K562 (cell line): ENCODE results near the gene ZBTB25. TPM values are rescaled to one million over a fixed set of nuclear protein-coding genes. Genes with fewer than 3 reads are reported as not detected.

Source experiments
- ATAC-seq: fragments of 200-7000 bp; cut with Tn5 transposase; 3 replicates; pipeline ENCODE4 v1.9.1; 2020; ENCODE audit warnings: moderate library complexity
- BruUV-seq: library from RNA; stranded (reverse); fragments of 400-500 nt; replicated peaks from 2 replicates; lab custom pipeline; 2021; lab: Mats Ljungman, UMichigan
- CTCF ChIA-PET: fragments of 300-600 bp; formaldehyde crosslinking; extraction: SDS; loops from one replicate; lab custom pipeline; 2021; ENCODE audit warnings: low intra/inter-chr PET ratio; lab: Yijun Ruan, JAX
- POLR2A ChIA-PET: fragments of 300-600, 350-650 bp; sonication (Branson Sonifier 250); formaldehyde crosslinking; extraction: SDS; loops from one replicate; lab custom pipeline; 2021; ENCODE audit warnings: antibody characterized with exemption, inconsistent platforms; lab: Yijun Ruan, JAX
- DNase-seq, 4 experiments: peaks; one replicate each; pipeline versions ENCODE4 v3.0.0 to v3.0.0-alpha.2; 2011 to 2018; ENCODE audit warnings: low spot score in 3 of 4, mixed read lengths in 3 of 4; ENCODE audit errors: extremely low read depth in 1 of 4
- FAIRE-seq: peaks from 2 replicates; lab custom pipeline; 2011; peaks lifted over from hg19 to GRCh38; lab: Jason Lieb, UNC
- H2AFZ ChIP-seq: 2 replicates; pipeline ENCODE4 v1.6.0; 2011; ENCODE audit warnings: low read depth, low read length, control low read depth, inconsistent platforms
- H3K27ac ChIP-seq: fragments of 200-600 bp; 3 replicates; pipeline ENCODE4 v1.8.0; 2011; ENCODE audit warnings: low read depth, mild to moderate bottlenecking, control low read depth, inconsistent platforms, low read length, moderate library complexity, mixed read lengths; ENCODE audit errors: extremely low read depth
- H3K27me3 ChIP-seq, 2 experiments: fragments of 300-600 bp in 1 of 2; 2 replicates in 1 of 2; 3 replicates in 1 of 2; pipeline versions ENCODE4 v1.6.0 to v1.8.0; 2011; ENCODE audit warnings: inconsistent platforms in 2 of 2, low read length in 2 of 2, mild to moderate bottlenecking in 1 of 2, mixed read lengths in 1 of 2, moderate library complexity in 1 of 2; ENCODE audit not compliant: control insufficient read depth in 2 of 2, insufficient read depth in 2 of 2
- H3K36me3 ChIP-seq: fragments of 300-600 bp; 3 replicates; pipeline ENCODE4 v1.8.0; 2011; ENCODE audit warnings: mild to moderate bottlenecking, low read length, inconsistent platforms; ENCODE audit not compliant: control insufficient read depth, insufficient read depth
- H3K4me1 ChIP-seq, 2 experiments: fragments of 200-600 bp in 1 of 2; replicated peaks in 1 of 2; 2 replicates in 1 of 2; 3 replicates in 1 of 2; pipeline versions ENCODE4 v1.5.1 to v1.8.0; 2011; ENCODE audit warnings: inconsistent platforms in 2 of 2, low read length in 2 of 2, mild to moderate bottlenecking in 1 of 2, mixed read lengths in 1 of 2, moderate library complexity in 1 of 2; ENCODE audit not compliant: control insufficient read depth in 2 of 2, insufficient read depth in 2 of 2
- H3K4me2 ChIP-seq: 2 replicates; pipeline ENCODE4 v1.6.1; 2011; ENCODE audit warnings: low read length, control low read depth, inconsistent platforms, mixed read lengths; ENCODE audit not compliant: insufficient read depth
- H3K4me3 ChIP-seq: fragments of 200-600 bp; sonication (generic), shearing (Covaris generic); 2 replicates; pipeline ENCODE4 v1.5.1; 2016; ENCODE audit warnings: control low read depth, inconsistent platforms
- H3K79me2 ChIP-seq: fragments of 200-600 bp; 3 replicates; pipeline ENCODE4 v1.8.0; 2011; ENCODE audit warnings: low read length, inconsistent platforms; ENCODE audit not compliant: control insufficient read depth, insufficient read depth
- H3K9ac ChIP-seq, 2 experiments: 2 replicates each; pipeline versions ENCODE4 v1.6.0 to v1.6.1; 2011; ENCODE audit warnings: low read depth in 2 of 2, low read length in 2 of 2, control low read depth in 1 of 2, inconsistent platforms in 1 of 2, mild to moderate bottlenecking in 1 of 2, mixed read lengths in 1 of 2; ENCODE audit not compliant: insufficient read depth in 1 of 2
- H3K9me1 ChIP-seq: one replicate; pipeline ENCODE4 v1.6.0; 2011; ENCODE audit warnings: inconsistent platforms, mild to moderate bottlenecking, low read length, moderate library complexity; ENCODE audit not compliant: control insufficient read depth, insufficient read depth
- H3K9me3 ChIP-seq: replicated peaks from 2 replicates; pipeline ENCODE4 v1.5.1; 2011; ENCODE audit warnings: low read depth, low read length, inconsistent platforms; ENCODE audit not compliant: control insufficient read depth, insufficient read depth
- H4K20me1 ChIP-seq: replicated peaks from 2 replicates; pipeline ENCODE4 v1.6.1; 2011; ENCODE audit warnings: low read length, inconsistent platforms, mixed read lengths; ENCODE audit not compliant: control insufficient read depth, insufficient read depth
- BRCA1 ChIP-seq, 2 experiments: fragments of 450-650 bp in 1 of 2; sonication (generic) in 1 of 2; formaldehyde crosslinking in 1 of 2; IDR thresholded peaks; 2 replicates each; pipeline versions ENCODE4 v1.5.0 to v1.6.1; 2017 to 2020; ENCODE audit warnings: mild to moderate bottlenecking in 1 of 2, missing genetic modification reagents in 1 of 2
- CAMTA2 ChIP-seq: fragments of 250-450 bp; sonication (Bioruptor Pico); conservative IDR thresholded peaks from 2 replicates; pipeline ENCODE4 v1.5.1; 2022
- CHD4 ChIP-seq: fragments of 200-600 bp; sonication (generic); IDR thresholded peaks from 3 replicates; pipeline ENCODE4 v1.6.1; 2012; ENCODE audit warnings: low read depth, mild to moderate bottlenecking, mixed read lengths, low read length, inconsistent platforms; ENCODE audit not compliant: insufficient read depth, insufficient replicate concordance, poor library complexity, severe bottlenecking
- NBN ChIP-seq: fragments of 450-650 bp; IDR thresholded peaks from 2 replicates; pipeline ENCODE4 v1.6.1; 2016; ENCODE audit warnings: low read depth, mild to moderate bottlenecking
- TEAD1 ChIP-seq, 2 experiments: fragments of 450-650 bp in 1 of 2; sonication (generic) in 1 of 2; formaldehyde crosslinking; IDR thresholded peaks; 2 replicates each; pipeline versions ENCODE4 v1.4.0 to v1.8.0; 2020 to 2022; ENCODE audit warnings: mild to moderate bottlenecking in 2 of 2, missing genetic modification reagents in 1 of 2
- ZNF41 ChIP-seq: fragments of 250-450 bp; sonication (Bioruptor Pico); conservative IDR thresholded peaks from 2 replicates; pipeline ENCODE4 v1.4.0; 2020; ENCODE audit warnings: mild to moderate bottlenecking
- ZNF551 ChIP-seq: fragments of 250-450 bp; sonication (Bioruptor Pico); IDR thresholded peaks from 2 replicates; pipeline ENCODE4 v1.5.0; 2021; ENCODE audit warnings: mild to moderate bottlenecking, moderate library complexity
- WGBS: fragments of 100-300 bp; shearing (Covaris generic); methylation state at CpG from one replicate; pipeline ENCODE4 v1.1.6; 2016; ENCODE audit warnings: low coverage, mixed read lengths; ENCODE audit not compliant: insufficient coverage; ENCODE audit errors: missing lambda C conversion rate; 5-methylcytosine and 5-hydroxymethylcytosine counted together
- in situ Hi-C: fragments of 300-500 bp; cut with MboI; formaldehyde crosslinking; loops from 4 replicates; pipeline ENCODE4 v1.15.0; 2018; ENCODE audit warnings: inconsistent platforms, mixed read lengths
- intact Hi-C: fragments of 100-400 bp; cut with micrococcal nuclease; formaldehyde crosslinking; loops from 2 replicates; pipeline ENCODE4 v1.14.2; 2022
- polyA plus RNA-seq, 8 experiments: library from polyadenylated mRNA; depleted of rRNA in 4 of 8; stranded (reverse) in 5 of 8; unstranded in 3 of 8; fragments of >200 nt; fragmentation: Nextera tagmentation in 2 of 8; fragmentation: Illumina TruSeq in 1 of 8; extraction: Ambion mirVana in 2 of 8; extraction: Trizol in 1 of 8; gene quantifications; 2 replicates each; pipeline versions ENCODE4 v1.2.1 to v1.2.3, GENCODE V29; 2011 to 2014; ENCODE audit warnings: inconsistent platforms in 1 of 8, missing spikeins in 1 of 8
- total RNA-seq, 7 experiments: library from RNA; depleted of rRNA in 6 of 7; stranded (reverse); fragments of >200 nt in 6 of 7; fragmentation: Illumina TruSeq in 2 of 7; extraction: Trizol in 2 of 7; gene quantifications; 2 replicates each; pipeline versions ENCODE4 v1.2.1 to v1.2.3, GENCODE V29; 2011 to 2021; ENCODE audit warnings: low replicate concordance in 1 of 7

The ZBTB25 gene
- total and polyA plus RNA-seq, 9 of the 15 experiments (the other 6 are each of a cell fraction or from before 2014, with no cell fraction given): 0.61 to 3.9 (median 2.3) TPM

GRCh38 chr14:64450255-64450654, 53.4 kb downstream of the ZBTB25 start (continued):
- no peak for TF ChIP-seq CAMTA2

GRCh38 chr14:64447876-64448670, 55.6 kb downstream of the ZBTB25 start:
- Histone ChIP-seq H2AFZ (no peak overlapping the region), H3K4me2 (no peak overlapping the region), H3K27ac (no peak overlapping the region), H3K36me3 (peaks cover 71% of the 10 kb centered on the region), H3K9me1 (no peaks in the 10 kb centered on the region), H3K27me3 (no peaks in the 10 kb centered on the region), H3K9me3 (no peaks in the 10 kb centered on the region), H3K4me1 (no peaks in the 10 kb centered on the region), H3K9ac (no peak overlapping the region), H3K4me3 (no peak overlapping the region), H4K20me1 (no peaks in the 10 kb centered on the region)
- POLR2A ChIA-PET: interaction anchor here (0.9 to 2.1 kb wide), 4 partner anchors 12 to 19 kb away, joined by 3 to 4 read pairs (median 3); no protein-coding TSS in a partner anchor
- intact Hi-C loops: no loop called here
- BruUV-seq: no TSS peak
- CTCF ChIA-PET: no interaction called here
- DNase-seq (no peak), ATAC-seq (no peak), FAIRE-seq (no peak)
- 93% methylated on average over 3 of the region's 5 CpGs for WGBS
- in situ Hi-C loops: no loop called here
- TF ChIP-seq NBN (no peak), ZNF41 (no peak), ZNF551 (CRISPR knock-in tag) (no peak), CHD4 (no peak), BRCA1 (IDR thresholded peaks at IDR 0.05) (no peak), BRCA1 (CRISPR knock-in tag; IDR thresholded peaks at IDR 0.05) (no peak), TEAD1 (CRISPR knock-in tag; IDR thresholded peaks at IDR 0.05) (no peak)
- TF ChIP-seq, all 486 proteins: peak for 0
- H3K79me2 ChIP-seq: no peaks in the 10 kb centered on the region
